SK-N-MC (cell line): ENCODE measurements around the gene HNRNPM.

Experiments used
- EZH2 ChIP-seq: fragments of 200-600 bp; sonication (generic); IDR thresholded peaks from one replicate; pipeline ENCODE4 v1.6.1; 2017; ENCODE audit warnings: antibody characterized with exemption
- FOXP2 ChIP-seq: optimal IDR thresholded peaks from 2 replicates; pipeline ENCODE3; 2011; ENCODE audit warnings: mild to moderate bottlenecking, moderate library complexity; ENCODE audit not compliant: insufficient read depth; ENCODE audit errors: extremely low read length, control extremely low read depth
- POLR2AphosphoS5 ChIP-seq: IDR thresholded peaks from 2 replicates; pipeline ENCODE4 v1.6.1; 2012; ENCODE audit warnings: mild to moderate bottlenecking, low read depth, low read length, borderline replicate concordance

- no peak for TF ChIP-seq POLR2AphosphoS5
- TF ChIP-seq EZH2: no peak
- TF ChIP-seq FOXP2: no peak
Observed at GRCh38 chr19:8416796-8417195, 28.0 kb upstream of the HNRNPM start.
